ENCODE measurements around the gene GDF2. TPM values are rescaled to one million over a fixed set of nuclear protein-coding genes. Genes with fewer than 3 reads are reported as not detected.
A peak's percentile ranks its signal among the peaks of the same experiment; 100 is the strongest.

GDF2 gene
- total RNA-seq, 1 experiment from 2014 or later, result not detected

- H3K27ac ChIP-seq (ENCODE audit: insufficient read length, low read depth, low read length), result no peak overlapping the region
- H3K4me1 ChIP-seq (ENCODE audit: insufficient read depth, low read length), result no peaks in the 10 kb centered on the region; the same call in 1 of the 2 replicates
- H2BK120ac ChIP-seq (ENCODE audit: low read depth, low read length, poor library complexity, severe bottlenecking), result no peak overlapping the region
- no peak overlapping the region for H3K18ac ChIP-seq (ENCODE audit: insufficient read length, low read depth, low read length)
- no peak overlapping the region for H2BK15ac ChIP-seq (ENCODE audit: low read depth, low read length)
- no peak overlapping the region for H2AK5ac ChIP-seq (ENCODE audit: insufficient read length, low read length)
- no peak overlapping the region for H3K4ac ChIP-seq (ENCODE audit: low read depth, low read length)
- Mint-ChIP-seq H3K4me3 (no peak overlapping the region), H3K36me3 (ENCODE audit: insufficient read depth in 1 of 3, low read depth in 3 of 3) (peaks cover 0 to under 1% (median 0%) of the 10 kb centered on the region in 3 experiments; a peak in 2 of 7 replicates), H3K4me1 (peaks cover 5 to 7% of the 10 kb centered on the region in 2 experiments; a peak in 3 of 4 replicates), H3K27ac (peak overlapping the region in 2 of 3 experiments; percentile 13 to 70; a peak in 1 of 7 replicates), H3K27me3 (ENCODE audit: low read depth) (peaks cover 2% of the 10 kb centered on the region), H3K9me3 (peaks cover 1 to 5% of the 10 kb centered on the region in 2 experiments; a peak in 4 of 5 replicates)
- TF ChIP-seq CTCF (conservative IDR thresholded peaks at IDR 0.05), result no peak
- H3K9ac ChIP-seq (ENCODE audit: extremely low read depth, insufficient read length, low read length), result no peak overlapping the region
- WGBS (ENCODE audit: extremely low coverage, insufficient read length, low lambda C conversion rate), result no CpG with 5 or more reads among the region's 3 CpGs
- no peak overlapping the region for H4K8ac ChIP-seq (replicated peaks; ENCODE audit: insufficient read length, low read depth, low read length)
- H4K91ac ChIP-seq (ENCODE audit: insufficient read length, low read depth, low read length), result no peak overlapping the region
- no peaks in the 10 kb centered on the region for H3K23me2 ChIP-seq (ENCODE audit: insufficient read length, low read depth, low read length, poor library complexity, severe bottlenecking)
- no peaks in the 10 kb centered on the region for H3K9me3 ChIP-seq (ENCODE audit: control insufficient read depth, low read depth, low read length)
- no peak overlapping the region for H3T11ph ChIP-seq (ENCODE audit: low read length)
- no peak overlapping the region for H2AFZ ChIP-seq (ENCODE audit: low read length)
- no peak overlapping the region for H4K5ac ChIP-seq (ENCODE audit: insufficient read length, low read depth, low read length)
- H3K56ac ChIP-seq (ENCODE audit: insufficient read length, low read depth, low read length), result no peak overlapping the region
- H3K4me2 ChIP-seq (ENCODE audit: insufficient read depth, insufficient read length, low read length), result no peak overlapping the region
- H3K79me1 ChIP-seq (ENCODE audit: insufficient read depth, low read depth, low read length, poor library complexity, severe bottlenecking), result no peaks in the 10 kb centered on the region
- H3K27me3 ChIP-seq (ENCODE audit: insufficient read depth, low read length), result no peaks in the 10 kb centered on the region
- no peak overlapping the region for H2BK5ac ChIP-seq (ENCODE audit: insufficient read length, low read length)
- H3K23ac ChIP-seq (ENCODE audit: insufficient read length, low read depth, low read length), result no peak overlapping the region
- H3K14ac ChIP-seq (ENCODE audit: insufficient read depth, low read length), result no peak overlapping the region
- DNase-seq, result no peak
- H4K20me1 ChIP-seq (ENCODE audit: control insufficient read depth, insufficient read depth, insufficient read length), result no peaks in the 10 kb centered on the region
- H3K79me2 ChIP-seq (ENCODE audit: insufficient read depth, low read length), result no peaks in the 10 kb centered on the region
- H2BK20ac ChIP-seq (ENCODE audit: low read depth, low read length, poor library complexity, severe bottlenecking), result no peak overlapping the region
- no peak overlapping the region for H2BK12ac ChIP-seq (ENCODE audit: insufficient read length, low read depth, low read length)
Measured at GRCh38 chr10:47278720-47279119, 43.5 kb upstream of the GDF2 start.
